GM12878 (cell line): Measurements from ENCODE around the gene WNT7A. TPM values are rescaled to one million over a fixed set of nuclear protein-coding genes. Genes with fewer than 3 reads are reported as not detected.

Experiments
- ATAC-seq: fragments of 200-7000 bp; cut with Tn5 transposase; 3 replicates; pipeline ENCODE4 v1.9.1; 2020; ENCODE audit warnings: mild to moderate bottlenecking, moderate library complexity
- BruUV-seq: library from RNA; stranded (reverse); fragments of 400-500 nt; replicated peaks from 2 replicates; lab custom pipeline; 2021; lab: Mats Ljungman, UMichigan
- CTCF ChIA-PET: fragments of 300-600 bp; sonication (Branson Sonifier 250); formaldehyde crosslinking; extraction: SDS; loops from one replicate; lab custom pipeline; 2021; ENCODE audit warnings: inconsistent platforms; lab: Yijun Ruan, JAX
- POLR2A ChIA-PET: fragments of 350-600 bp; formaldehyde crosslinking; extraction: SDS; loops from one replicate; lab custom pipeline; 2021; ENCODE audit warnings: inconsistent platforms; lab: Charles Lee
- RAD21 ChIA-PET: fragments of 300-600 bp; sonication (Branson Sonifier 250); formaldehyde crosslinking; loops from one replicate; lab custom pipeline; 2023; ENCODE audit warnings: antibody characterized with exemption; ENCODE audit not compliant: unreplicated experiment; lab: Charles Lee
- SMC1A ChIA-PET: fragments of 300-600 bp; sonication (Branson Sonifier 250); formaldehyde crosslinking; loops from one replicate; lab custom pipeline; 2023; ENCODE audit not compliant: unreplicated experiment, uncharacterized antibody; lab: Charles Lee
- DNase-seq: peaks from one replicate; pipeline ENCODE4 v3.0.0-alpha.2; 2011; ENCODE audit warnings: low read depth, low spot score
- FAIRE-seq: peaks from 3 replicates; lab custom pipeline; 2011; peaks lifted over from hg19 to GRCh38; lab: Jason Lieb, UNC
- H2AFZ ChIP-seq: 2 replicates; pipeline ENCODE4 v1.6.0; 2011; ENCODE audit warnings: low read depth, low read length, control low read depth; ENCODE audit not compliant: control insufficient read depth
- H3K27ac ChIP-seq: 2 replicates; pipeline ENCODE4 v1.5.1; 2011; ENCODE audit warnings: control low read depth; ENCODE audit not compliant: control insufficient read depth, insufficient read depth
- H3K27me3 ChIP-seq, 2 experiments: replicated peaks in 1 of 2; 2 replicates each; pipeline versions ENCODE4 v1.6.0 to v1.6.1; 2011; ENCODE audit warnings: low read length in 1 of 2; ENCODE audit not compliant: control insufficient read depth in 2 of 2, insufficient read depth in 2 of 2
- H3K36me3 ChIP-seq, 2 experiments: 2 replicates each; pipeline ENCODE4 v1.5.1; 2011; ENCODE audit warnings: low read length in 1 of 2; ENCODE audit not compliant: control insufficient read depth in 2 of 2, insufficient read depth in 2 of 2
- H3K4me1 ChIP-seq: 2 replicates; pipeline ENCODE4 v1.6.1; 2011; ENCODE audit warnings: mild to moderate bottlenecking, low read length, moderate library complexity, mixed read lengths; ENCODE audit not compliant: control insufficient read depth, insufficient read depth
- H3K4me2 ChIP-seq: 2 replicates; pipeline ENCODE4 v1.6.0; 2011; ENCODE audit warnings: control low read depth; ENCODE audit not compliant: control insufficient read depth, insufficient read depth
- H3K4me3 ChIP-seq: fragments of 200-600 bp; sonication (generic); 2 replicates; pipeline ENCODE4 v1.5.1; 2016
- H3K79me2 ChIP-seq: 2 replicates; pipeline ENCODE4 v1.6.0; 2011; ENCODE audit warnings: low read length; ENCODE audit not compliant: control insufficient read depth, insufficient read depth
- H3K9ac ChIP-seq: 2 replicates; pipeline ENCODE4 v1.8.0; 2011; ENCODE audit warnings: low read length, control low read depth, mixed read lengths; ENCODE audit not compliant: control insufficient read depth, insufficient read depth
- H3K9me3 ChIP-seq: replicated peaks from 3 replicates; pipeline ENCODE4 v1.5.1; 2011; ENCODE audit warnings: mild to moderate bottlenecking, low read length; ENCODE audit not compliant: control insufficient read depth, insufficient read depth
- H4K20me1 ChIP-seq: 2 replicates; pipeline ENCODE4 v1.6.0; 2011; ENCODE audit not compliant: control insufficient read depth, insufficient read depth
- BACH1 ChIP-seq: fragments of 450-650 bp; IDR thresholded peaks from 2 replicates; pipeline ENCODE4 v1.6.1; 2017; ENCODE audit warnings: mild to moderate bottlenecking, borderline replicate concordance
- CBFB ChIP-seq: IDR thresholded peaks from 2 replicates; pipeline ENCODE4 v1.6.1; 2016; ENCODE audit warnings: antibody characterized with exemption, low read depth
- IKZF2 ChIP-seq, 2 experiments: fragments of 450-650 bp; IDR thresholded peaks; 2 replicates each; pipeline ENCODE4 v1.6.1; 2017; ENCODE audit warnings: mild to moderate bottlenecking in 2 of 2, moderate library complexity in 2 of 2
- LARP7 ChIP-seq: fragments of 450-650 bp; IDR thresholded peaks from 2 replicates; pipeline ENCODE4 v1.6.1; 2017; ENCODE audit warnings: mild to moderate bottlenecking
- PAX5 ChIP-seq: IDR thresholded peaks from 2 replicates; pipeline ENCODE4 v1.6.1; 2011; ENCODE audit warnings: low read depth, low read length, borderline replicate concordance
- SIN3A ChIP-seq: IDR thresholded peaks from 2 replicates; pipeline ENCODE4 v1.6.1; 2012; ENCODE audit warnings: low read depth, low read length, improper control_type of control experiment
- TBL1XR1 ChIP-seq: IDR thresholded peaks from 2 replicates; pipeline ENCODE4 v1.6.1; 2012; ENCODE audit warnings: low read depth, low read length, improper control_type of control experiment
- WRNIP1 ChIP-seq: IDR thresholded peaks from 2 replicates; pipeline ENCODE4 v1.6.1; 2011; ENCODE audit warnings: low read depth, low read length, improper control_type of control experiment, borderline replicate concordance
- ZNF384 ChIP-seq: IDR thresholded peaks from 2 replicates; pipeline ENCODE4 v1.6.1; 2012; ENCODE audit warnings: low read depth, mild to moderate bottlenecking, low read length, improper control_type of control experiment, borderline replicate concordance
- WGBS: methylation state at CpG from one replicate; pipeline ENCODE4 v1.1.6; 2016; ENCODE audit warnings: low lambda C conversion rate; ENCODE audit not compliant: insufficient replicate concordance, insufficient coverage; ENCODE audit errors: missing lambda C conversion rate; 5-methylcytosine and 5-hydroxymethylcytosine counted together
- in situ Hi-C: fragments of 300-500 bp; cut with MboI; formaldehyde crosslinking; loops from 9 replicates; pipeline ENCODE4 v1.14.3; 2018; ENCODE audit warnings: mixed read lengths
- intact Hi-C: fragments of 100-400 bp; cut with micrococcal nuclease; formaldehyde crosslinking; loops from one replicate; pipeline ENCODE4 v1.14.2; 2022; ENCODE audit not compliant: unreplicated experiment
- polyA plus RNA-seq, 11 experiments: library from polyadenylated mRNA; depleted of rRNA in 4 of 11; unstranded in 6 of 11; stranded (reverse) in 5 of 11; fragments of >200 nt; fragmentation: Nextera tagmentation in 4 of 11; fragmentation: Illumina TruSeq in 1 of 11; extraction: Ambion mirVana in 4 of 11; extraction: Trizol in 1 of 11; gene quantifications; 1 replicate in 1 of 11; 2 replicates in 10 of 11; pipeline versions ENCODE4 v1.2.1 to v1.2.3, GENCODE V29; 2011 to 2016; ENCODE audit warnings: inconsistent platforms in 2 of 11, missing spikeins in 2 of 11, low read depth in 1 of 11
- total RNA-seq, 4 experiments: library from RNA; depleted of rRNA in 3 of 4; stranded (reverse); fragments of >200 nt in 3 of 4; fragmentation: Illumina TruSeq in 1 of 4; extraction: Trizol in 1 of 4; gene quantifications; 2 replicates each; pipeline versions ENCODE4 v1.2.1 to v1.2.3, GENCODE V29; 2013 to 2021
- TF ChIP-seq, protein P1 (sequence below): fragments of 450-650 bp; formaldehyde crosslinking; IDR thresholded peaks from 2 replicates; pipeline ENCODE4 v1.5.0; 2022; ENCODE audit warnings: mild to moderate bottlenecking, missing genetic modification characterization
- TF ChIP-seq, protein P2 (sequence below): IDR thresholded peaks from 2 replicates; pipeline ENCODE4 v1.6.1; 2012; ENCODE audit warnings: low read length, inconsistent platforms

Gene WNT7A
- total and polyA plus RNA-seq, 10 of the 15 experiments (the other 5 are each of a cell fraction or from before 2014, with no cell fraction given): 0.08 TPM; not detected in 9

DNA sequence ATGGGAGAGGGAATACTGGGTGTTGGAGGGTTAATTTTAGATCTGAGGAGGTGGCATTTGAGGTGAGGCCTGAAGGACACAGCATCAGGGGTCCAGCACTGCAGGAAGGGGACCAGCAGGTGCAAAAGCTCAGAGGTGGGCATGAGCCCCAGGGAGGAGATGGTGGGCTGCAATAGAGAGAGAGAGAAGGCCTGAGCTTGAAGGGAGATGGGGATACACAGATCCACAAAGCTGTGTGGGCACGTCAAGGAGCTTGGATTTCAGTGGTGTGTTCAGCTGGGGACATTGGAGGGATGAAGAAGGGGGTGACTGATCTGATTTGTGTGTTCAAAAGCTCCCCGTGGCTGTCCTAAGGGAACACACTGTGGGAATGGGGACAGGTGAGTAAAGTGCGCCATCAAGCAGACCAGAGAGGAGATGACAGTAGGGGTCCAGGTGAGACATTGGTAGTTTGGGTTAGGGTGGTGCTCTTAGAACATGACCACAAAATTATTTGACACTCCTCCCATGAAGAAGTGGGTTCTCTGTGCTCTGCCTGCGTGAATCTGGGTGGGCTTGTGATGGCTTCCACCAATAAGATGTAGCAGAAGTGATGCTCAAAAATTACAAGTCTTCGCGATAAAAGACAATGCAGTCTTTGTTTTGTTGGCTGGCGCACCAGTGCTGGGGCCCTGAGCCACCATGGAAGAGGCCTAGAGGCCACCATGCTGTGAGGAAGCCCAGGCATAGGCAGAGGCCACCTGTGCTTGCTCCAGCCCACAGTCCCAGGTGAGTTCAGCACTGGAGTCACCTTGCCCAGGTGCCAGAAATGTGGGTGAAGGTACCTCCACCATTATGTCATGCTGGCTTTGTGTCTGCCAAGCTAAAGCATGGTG lies 1.9 kb upstream of the WNT7A start:
- no peak overlapping the region for H3K27ac ChIP-seq
- BruUV-seq: no TSS peak
- H3K27me3 ChIP-seq: peaks cover 1 to 11% of the 10 kb centered on the region in 2 experiments
- no peaks in the 10 kb centered on the region for H3K4me1 ChIP-seq
- WGBS: 45% methylated on average over 7 of the region's 7 CpGs
- POLR2A ChIA-PET: no interaction called here
- in situ Hi-C loops: no loop called here
- no peaks in the 10 kb centered on the region for H3K36me3 ChIP-seq
- no peak for ATAC-seq
- SMC1A ChIA-PET: no interaction called here
- no peaks in the 10 kb centered on the region; the same call in 2 of the 3 replicates for H3K9me3 ChIP-seq
- H3K4me3 ChIP-seq: no peak overlapping the region
- no peaks in the 10 kb centered on the region for H3K79me2 ChIP-seq
- CTCF ChIA-PET: no interaction called here
- H2AFZ ChIP-seq: no peak overlapping the region
- no peak overlapping the region for H3K9ac ChIP-seq
- TF ChIP-seq LARP7 (no peak), IKZF2 (IDR thresholded peaks at IDR 0.05) (no peak), ZNF384 (no peak), WRNIP1 (no peak), SIN3A (no peak), TBL1XR1 (no peak), PAX5 (no peak), BACH1 (no peak), CBFB (no peak)
- TF ChIP-seq, protein P1, sequence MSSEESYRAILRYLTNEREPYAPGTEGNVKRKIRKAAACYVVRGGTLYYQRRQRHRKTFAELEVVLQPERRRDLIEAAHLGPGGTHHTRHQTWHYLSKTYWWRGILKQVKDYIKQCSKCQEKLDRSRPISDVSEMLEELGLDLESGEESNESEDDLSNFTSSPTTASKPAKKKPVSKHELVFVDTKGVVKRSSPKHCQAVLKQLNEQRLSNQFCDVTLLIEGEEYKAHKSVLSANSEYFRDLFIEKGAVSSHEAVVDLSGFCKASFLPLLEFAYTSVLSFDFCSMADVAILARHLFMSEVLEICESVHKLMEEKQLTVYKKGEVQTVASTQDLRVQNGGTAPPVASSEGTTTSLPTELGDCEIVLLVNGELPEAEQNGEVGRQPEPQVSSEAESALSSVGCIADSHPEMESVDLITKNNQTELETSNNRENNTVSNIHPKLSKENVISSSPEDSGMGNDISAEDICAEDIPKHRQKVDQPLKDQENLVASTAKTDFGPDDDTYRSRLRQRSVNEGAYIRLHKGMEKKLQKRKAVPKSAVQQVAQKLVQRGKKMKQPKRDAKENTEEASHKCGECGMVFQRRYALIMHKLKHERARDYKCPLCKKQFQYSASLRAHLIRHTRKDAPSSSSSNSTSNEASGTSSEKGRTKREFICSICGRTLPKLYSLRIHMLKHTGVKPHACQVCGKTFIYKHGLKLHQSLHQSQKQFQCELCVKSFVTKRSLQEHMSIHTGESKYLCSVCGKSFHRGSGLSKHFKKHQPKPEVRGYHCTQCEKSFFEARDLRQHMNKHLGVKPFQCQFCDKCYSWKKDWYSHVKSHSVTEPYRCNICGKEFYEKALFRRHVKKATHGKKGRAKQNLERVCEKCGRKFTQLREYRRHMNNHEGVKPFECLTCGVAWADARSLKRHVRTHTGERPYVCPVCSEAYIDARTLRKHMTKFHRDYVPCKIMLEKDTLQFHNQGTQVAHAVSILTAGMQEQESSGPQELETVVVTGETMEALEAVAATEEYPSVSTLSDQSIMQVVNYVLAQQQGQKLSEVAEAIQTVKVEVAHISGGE: no peak
- TF ChIP-seq, protein P2, sequence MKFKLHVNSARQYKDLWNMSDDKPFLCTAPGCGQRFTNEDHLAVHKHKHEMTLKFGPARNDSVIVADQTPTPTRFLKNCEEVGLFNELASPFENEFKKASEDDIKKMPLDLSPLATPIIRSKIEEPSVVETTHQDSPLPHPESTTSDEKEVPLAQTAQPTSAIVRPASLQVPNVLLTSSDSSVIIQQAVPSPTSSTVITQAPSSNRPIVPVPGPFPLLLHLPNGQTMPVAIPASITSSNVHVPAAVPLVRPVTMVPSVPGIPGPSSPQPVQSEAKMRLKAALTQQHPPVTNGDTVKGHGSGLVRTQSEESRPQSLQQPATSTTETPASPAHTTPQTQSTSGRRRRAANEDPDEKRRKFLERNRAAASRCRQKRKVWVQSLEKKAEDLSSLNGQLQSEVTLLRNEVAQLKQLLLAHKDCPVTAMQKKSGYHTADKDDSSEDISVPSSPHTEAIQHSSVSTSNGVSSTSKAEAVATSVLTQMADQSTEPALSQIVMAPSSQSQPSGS: no peak
- TF ChIP-seq, all 136 proteins: peak for 0
- no peak for DNase-seq
- FAIRE-seq: no peak
- Histone ChIP-seq H4K20me1 (no peaks in the 10 kb centered on the region), H3K4me2 (no peak overlapping the region)
- RAD21 ChIA-PET: interaction anchor here (2.3 kb wide), 1 partner anchor 225 kb away, joined by 6 read pairs; no protein-coding TSS in a partner anchor
- intact Hi-C loops: loop anchor here (10.0 kb wide), 1 partner anchor 387 kb away; no protein-coding TSS in a partner anchor
